Endothelial cell (in vitro differentiated cells): Measurements from ENCODE around the gene DDA1. TPM values are rescaled to one million over a fixed set of nuclear protein-coding genes. Genes with fewer than 3 reads are reported as not detected.
"Not testable (repeated sequence)": the region's sequence is repeated elsewhere in the genome, so short reads cannot be mapped to it uniquely, and the experiment has no call there.

Experiments
- DNase-seq: peaks from one replicate; pipeline ENCODE4 v3.0.0; 2021; ENCODE audit warnings: low spot score
- H3K27ac Mint-ChIP-seq: one replicate; pipeline ENCODE4 v1.8.0; 2021; ENCODE audit warnings: mixed read lengths, inconsistent platforms; ENCODE audit not compliant: unreplicated experiment
- H3K27me3 Mint-ChIP-seq: one replicate; pipeline ENCODE4 v1.8.0; 2021; ENCODE audit warnings: mild to moderate bottlenecking, moderate library complexity, mixed read lengths, inconsistent platforms; ENCODE audit not compliant: unreplicated experiment
- H3K36me3 Mint-ChIP-seq: one replicate; pipeline ENCODE4 v1.8.0; 2021; ENCODE audit warnings: mild to moderate bottlenecking, low read depth, mixed read lengths, inconsistent platforms; ENCODE audit not compliant: unreplicated experiment
- H3K4me1 Mint-ChIP-seq: one replicate; pipeline ENCODE4 v1.8.0; 2021; ENCODE audit warnings: mild to moderate bottlenecking, mixed read lengths, inconsistent platforms; ENCODE audit not compliant: unreplicated experiment
- H3K4me3 Mint-ChIP-seq: one replicate; pipeline ENCODE4 v1.8.0; 2021; ENCODE audit warnings: mild to moderate bottlenecking, mixed read lengths, inconsistent platforms; ENCODE audit not compliant: unreplicated experiment
- H3K9me3 Mint-ChIP-seq: one replicate; pipeline ENCODE4 v1.8.0; 2021; ENCODE audit warnings: mixed read lengths, inconsistent platforms; ENCODE audit not compliant: unreplicated experiment
- total RNA-seq: library from RNA; stranded (reverse); fragmentation: NEBNext Ultra II Directional; extraction: Animal tissue kit (Norgen Biotek cat#: 25700); gene quantifications from one replicate; pipeline ENCODE4 v1.2.1, GENCODE V29; 2021; ENCODE audit not compliant: unreplicated experiment
- TF ChIP-seq, protein P1 (sequence below): fragments of 200-600 bp; sonication (generic); IDR thresholded peaks from one replicate; pipeline ENCODE4 v1.5.0; 2021; ENCODE audit warnings: antibody characterized with exemption; ENCODE audit not compliant: unreplicated experiment

Gene DDA1
- total RNA-seq, 1 donor from 2014 or later: 44.7 TPM

DNA sequence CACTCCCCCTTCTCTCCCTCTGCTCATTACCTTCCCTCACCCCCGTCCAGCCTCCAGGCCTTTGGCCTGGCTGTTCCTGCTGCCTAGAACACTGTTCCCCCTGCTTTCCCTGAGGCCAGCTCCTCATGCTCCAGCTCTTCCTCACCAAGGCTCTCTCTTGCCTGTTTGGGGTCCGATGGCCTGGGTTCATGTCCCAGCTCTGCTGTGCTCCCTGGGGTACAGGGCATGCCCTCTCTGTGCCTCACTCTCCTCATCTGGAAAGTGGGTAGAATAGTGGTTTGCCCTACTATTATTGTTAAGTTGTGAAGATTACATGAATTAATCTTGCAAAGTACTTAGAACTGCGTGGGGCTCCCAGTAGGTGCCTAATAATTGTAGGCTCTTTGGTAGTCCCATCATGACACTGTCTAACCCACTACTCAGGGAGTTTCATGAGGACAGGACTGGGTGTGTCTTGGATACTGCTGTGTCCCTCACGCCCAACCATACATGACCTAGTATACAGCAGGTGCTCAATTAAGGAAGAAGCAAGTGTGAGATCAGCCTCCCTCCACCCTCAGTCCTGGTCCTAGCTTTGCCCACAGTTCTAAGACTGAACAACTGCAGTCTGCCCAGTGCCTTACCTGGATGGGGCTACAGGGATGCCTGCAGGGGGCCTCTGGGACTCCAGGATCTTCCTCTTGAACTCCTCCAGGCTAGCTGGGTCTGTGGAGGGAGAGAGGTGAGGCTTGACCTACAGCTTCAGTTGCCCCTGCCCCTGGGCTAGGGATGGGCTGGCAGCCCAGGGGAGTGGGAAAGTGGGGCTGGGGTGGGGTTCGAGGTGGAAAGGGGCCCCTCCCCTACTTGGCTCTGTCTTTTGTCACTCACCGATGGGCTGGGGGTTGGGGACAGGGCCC lies 50.8 kb downstream of the DDA1 start:
- Mint-ChIP-seq H3K9me3 (no peaks in the 10 kb centered on the region), H3K36me3 (peaks cover 56% of the 10 kb centered on the region), H3K27ac (no peak overlapping the region)

GRCh38 chr19:17363852-17364605 lies 54.7 kb downstream of the DDA1 start:
- Mint-ChIP-seq H3K4me1 (peaks cover 34% of the 10 kb centered on the region), H3K27ac (peak overlapping the region; percentile 62), H3K4me3 (peak overlapping the region; percentile 85), H3K36me3 (peaks cover 56% of the 10 kb centered on the region)
- not testable (repeated sequence) for H3K27me3 Mint-ChIP-seq, H3K9me3 Mint-ChIP-seq, DNase-seq

More for the DNA sequence above, 50.8 kb downstream of the DDA1 start:
- peaks cover 9% of the 10 kb centered on the region for H3K27me3 Mint-ChIP-seq
- DNase-seq: no peak
- peaks cover 26% of the 10 kb centered on the region for H3K4me1 Mint-ChIP-seq
- peak overlapping the region; percentile 67 for H3K4me3 Mint-ChIP-seq
- TF ChIP-seq, protein P1, sequence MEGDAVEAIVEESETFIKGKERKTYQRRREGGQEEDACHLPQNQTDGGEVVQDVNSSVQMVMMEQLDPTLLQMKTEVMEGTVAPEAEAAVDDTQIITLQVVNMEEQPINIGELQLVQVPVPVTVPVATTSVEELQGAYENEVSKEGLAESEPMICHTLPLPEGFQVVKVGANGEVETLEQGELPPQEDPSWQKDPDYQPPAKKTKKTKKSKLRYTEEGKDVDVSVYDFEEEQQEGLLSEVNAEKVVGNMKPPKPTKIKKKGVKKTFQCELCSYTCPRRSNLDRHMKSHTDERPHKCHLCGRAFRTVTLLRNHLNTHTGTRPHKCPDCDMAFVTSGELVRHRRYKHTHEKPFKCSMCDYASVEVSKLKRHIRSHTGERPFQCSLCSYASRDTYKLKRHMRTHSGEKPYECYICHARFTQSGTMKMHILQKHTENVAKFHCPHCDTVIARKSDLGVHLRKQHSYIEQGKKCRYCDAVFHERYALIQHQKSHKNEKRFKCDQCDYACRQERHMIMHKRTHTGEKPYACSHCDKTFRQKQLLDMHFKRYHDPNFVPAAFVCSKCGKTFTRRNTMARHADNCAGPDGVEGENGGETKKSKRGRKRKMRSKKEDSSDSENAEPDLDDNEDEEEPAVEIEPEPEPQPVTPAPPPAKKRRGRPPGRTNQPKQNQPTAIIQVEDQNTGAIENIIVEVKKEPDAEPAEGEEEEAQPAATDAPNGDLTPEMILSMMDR: no peak

DNA sequence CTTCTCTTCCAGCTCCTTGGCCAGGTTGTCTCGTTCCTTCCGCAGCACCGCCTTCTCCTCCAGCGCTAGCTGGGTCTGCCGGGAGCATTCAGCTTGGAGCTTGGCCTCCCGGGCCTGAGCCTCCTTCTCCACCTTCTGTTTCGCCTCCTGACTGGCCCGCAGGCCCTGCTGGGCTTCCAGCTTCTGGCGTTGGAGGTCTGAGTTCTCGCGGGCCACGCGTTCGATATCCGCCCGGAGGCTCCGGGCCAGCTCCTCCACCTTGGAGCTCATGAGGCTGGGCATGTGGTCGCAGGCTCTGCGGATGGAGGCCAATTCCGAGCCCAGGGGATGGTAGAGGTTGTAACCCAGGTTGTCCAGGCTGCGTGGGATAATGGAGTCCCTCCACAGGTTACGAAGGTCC lies 56.0 kb downstream of the DDA1 start:
- TF ChIP-seq, protein P1: no peak
- Mint-ChIP-seq H3K9me3 (no peaks in the 10 kb centered on the region), H3K27ac (no peak overlapping the region), H3K36me3 (peaks cover 54% of the 10 kb centered on the region), H3K4me1 (peaks cover 34% of the 10 kb centered on the region), H3K27me3 (peaks cover under 1% of the 10 kb centered on the region), H3K4me3 (peak overlapping the region; percentile 82)
- DNase-seq: no peak

DNA sequence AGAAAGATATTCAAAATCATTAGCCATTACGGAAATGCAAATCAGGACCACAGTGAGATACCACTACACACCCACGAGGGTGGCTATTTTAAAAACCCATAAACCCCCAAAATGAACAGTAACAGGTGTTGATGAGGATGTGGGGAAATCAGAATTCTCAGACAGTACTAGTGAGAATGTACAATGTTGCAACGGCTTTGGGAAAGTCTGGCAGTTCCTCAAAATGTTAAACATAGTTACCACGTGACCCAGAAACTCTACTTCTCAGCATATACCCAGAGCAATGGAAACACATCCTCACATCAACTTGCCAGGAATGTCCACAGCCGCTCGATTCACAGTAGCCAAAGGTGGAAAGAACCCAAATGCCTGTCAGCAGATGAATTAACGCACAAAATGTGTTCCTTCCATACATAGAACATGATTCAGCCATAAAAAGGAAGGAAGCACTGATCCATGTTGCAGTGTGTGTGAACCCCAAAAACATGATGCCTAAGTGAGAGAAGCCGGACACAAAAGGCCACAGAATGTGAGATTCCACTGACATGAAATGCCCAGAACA lies 60.7 kb downstream of the DDA1 start:
- no peak for DNase-seq
- H3K27me3 Mint-ChIP-seq: peaks cover 3% of the 10 kb centered on the region
- H3K9me3 Mint-ChIP-seq: no peaks in the 10 kb centered on the region
- H3K36me3 Mint-ChIP-seq: peaks cover 38% of the 10 kb centered on the region
- TF ChIP-seq, protein P1: no peak
- H3K4me3 Mint-ChIP-seq: peak overlapping the region; percentile 66
- peaks cover 24% of the 10 kb centered on the region for H3K4me1 Mint-ChIP-seq
- H3K27ac Mint-ChIP-seq: peak overlapping the region; percentile 72

Other genes starting within 250 kb of the DDA1 start
- 6.9 TPM for gene HAUS8, start 234.1 kb upstream of the DDA1 start, total RNA-seq
- 62.4 TPM for gene MYO9B, start 233.8 kb upstream of the DDA1 start, total RNA-seq
- 13.0 TPM for gene USE1, start 94.2 kb upstream of the DDA1 start, total RNA-seq
- gene OCEL1, start 83.3 kb upstream of the DDA1 start, total RNA-seq: 16.5 TPM
- 69.9 TPM for gene NR2F6, start 63.6 kb upstream of the DDA1 start, total RNA-seq
- 54.2 TPM for gene USHBP1, start 44.8 kb upstream of the DDA1 start, total RNA-seq
- gene BABAM1, start 42.1 kb upstream of the DDA1 start, total RNA-seq: 136 TPM
- 2.3 TPM for gene ANKLE1, start 27.7 kb upstream of the DDA1 start, total RNA-seq
- 8.9 TPM for gene ABHD8, start 6.1 kb upstream of the DDA1 start, total RNA-seq
- gene MRPL34, start 3.7 kb upstream of the DDA1 start, total RNA-seq: 60.2 TPM
- 19.0 TPM for gene ANO8, start 25.3 kb downstream of the DDA1 start, total RNA-seq
- gene GTPBP3, start 28.0 kb downstream of the DDA1 start, total RNA-seq: 27.3 TPM
- gene PLVAP, start 67.8 kb downstream of the DDA1 start, total RNA-seq: 1,569 TPM
- gene CCDC194, start 84.6 kb downstream of the DDA1 start, total RNA-seq: 2.7 TPM
- gene BST2, start 96.1 kb downstream of the DDA1 start, total RNA-seq: 97.8 TPM
- gene MVB12A, start 110.5 kb downstream of the DDA1 start, total RNA-seq: 107 TPM
- 1.4 TPM for gene TMEM221, start 139.1 kb downstream of the DDA1 start, total RNA-seq
- not detected for gene NXNL1, start 151.4 kb downstream of the DDA1 start, total RNA-seq
- gene SLC27A1, start 161.0 kb downstream of the DDA1 start, total RNA-seq: 30.2 TPM
- 184 TPM for gene PGLS, start 202.1 kb downstream of the DDA1 start, total RNA-seq
- 257 TPM for gene COLGALT1, start 246.1 kb downstream of the DDA1 start, total RNA-seq